ENCODE measurements around the gene TRIM10. TPM values are rescaled to one million over a fixed set of nuclear protein-coding genes. Genes with fewer than 3 reads are reported as not detected.

TRIM10 gene
- total RNA-seq, 4 donors from 2014 or later, result 0.20 to 19.8 (median 3.7) TPM

DNA sequence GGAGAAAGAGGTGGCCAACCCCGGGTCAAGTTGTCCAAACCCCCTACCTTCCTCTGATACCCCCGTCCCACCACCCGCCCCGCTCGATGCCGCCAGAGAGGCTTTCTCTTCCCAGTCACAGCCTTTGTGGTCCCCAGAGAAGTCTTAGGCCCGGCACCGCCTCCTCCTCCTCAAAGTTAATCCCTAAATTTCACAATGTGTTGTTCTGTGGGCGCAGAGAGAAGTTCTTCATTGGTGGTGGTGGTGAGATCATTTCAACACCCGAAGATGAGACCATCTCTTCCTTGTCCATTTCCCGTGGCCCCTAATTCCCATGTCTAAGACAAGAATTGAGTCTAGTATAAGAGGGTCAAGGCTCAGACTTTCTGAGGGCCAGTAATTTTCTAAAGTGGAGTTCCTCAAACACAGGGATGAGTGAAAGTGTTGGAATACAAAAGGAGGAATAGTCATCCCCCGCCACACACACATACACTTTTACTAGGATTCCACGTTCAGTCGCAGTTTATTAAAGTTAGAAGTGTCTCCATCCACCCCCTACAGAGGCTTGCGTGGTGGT, 58.5 kb downstream of the TRIM10 start:
- Histone ChIP-seq H3K27me3 (peaks cover 45% of the 10 kb centered on the region), H3K27ac (peak overlapping the region; percentile 80 to 84 (median 82)), H3K9me3 (no peaks in the 10 kb centered on the region), H3K36me3 (no peaks in the 10 kb centered on the region), H3K4me3 (peak overlapping the region in 3 of 4 donors; percentile 23 to 55 (median 35)), H3K4me1 (peaks cover 25 to 54% (median 33%) of the 10 kb centered on the region in 4 donors)
- 34 to 44% methylated on average over 4 to 15 of the region's 15 CpGs for WGBS, 2 donors (ENCODE audit: low coverage in 1 of 2)
- DNase-seq, result peak; percentile 60
- no peak for TF ChIP-seq POLR2AphosphoS5 (IDR thresholded peaks at IDR 0.05)
- intact Hi-C loops (cut with DNase I; ENCODE audit: low total_unique reads) (loop anchor here (2.0 kb wide), 1 partner anchor 28 kb away; no protein-coding TSS in a partner anchor), in situ Hi-C loops (cut with MboI; ENCODE audit: low pct_ligation_motif_present in 1 of 4, low pct_unique_long_range_greater_than_20kb in 1 of 4, low sequenced_read_pairs in 3 of 4) (no loop called here)

Small RNA genes lying within 50 kb of the gene (small RNA-seq; reads per million reads assigned to genes)
- gene RF00554, result 0 reads per million in 4 donors

Other genes with a start within 250 kb of the TRIM10 start
- gene HLA-A, start 218.7 kb downstream of the TRIM10 start, total RNA-seq, result 1,000 to 10,000 TPM in 3 of 4 donors, 100 to 1,000 TPM in 1; 733 to 1,932 (median 1,470) TPM
- 10 to 100 TPM in 3 of 4 donors, not detected in 1; 12.3 to 36.2 (median 21.6) TPM for gene POLR1H, start 99.9 kb downstream of the TRIM10 start, total RNA-seq
- 100 to 1,000 TPM in 1 of 4 donors, 10 to 100 TPM in 3; 55.3 to 276 (median 79.1) TPM for gene PPP1R11, start 94.0 kb downstream of the TRIM10 start, total RNA-seq
- gene RNF39, start 85.4 kb downstream of the TRIM10 start, total RNA-seq, result under 1 TPM in 2 of 4 donors, not detected in 2; 0.27 to 0.95 TPM
- gene TRIM31, start 48.1 kb downstream of the TRIM10 start, total RNA-seq, result 100 to 1,000 TPM in 2 of 4 donors, 10 to 100 TPM in 1, 1 to 10 TPM in 1; 3.4 to 221 (median 151) TPM
- 10 to 100 TPM in 2 of 4 donors, 1 to 10 TPM in 1, under 1 TPM in 1; 0.40 to 14.8 (median 7.0) TPM for gene TRIM40, start 25.1 kb downstream of the TRIM10 start, total RNA-seq
- gene TRIM15, start 2.3 kb upstream of the TRIM10 start, total RNA-seq, result 10 to 100 TPM in 3 of 4 donors, 1 to 10 TPM in 1; 5.8 to 90.7 (median 51.8) TPM
- 10 to 100 TPM; 19.5 to 92.0 (median 53.2) TPM for gene TRIM26, start 52.2 kb upstream of the TRIM10 start, total RNA-seq
- gene TRIM39, start 165.7 kb upstream of the TRIM10 start, total RNA-seq, result 10 to 100 TPM in 2 of 4 donors, 1 to 10 TPM in 2; 7.6 to 19.1 (median 10.8) TPM
- 100 to 1,000 TPM in 1 of 4 donors, 10 to 100 TPM in 3; 61.9 to 246 (median 87.5) TPM for gene RPP21, start 183.9 kb upstream of the TRIM10 start, total RNA-seq